Muscle layer of colon (tissue), 2 donors: Measurements from ENCODE around the gene VPS37B.

Experiments used
- H3K27ac ChIP-seq: one replicate; pipeline ENCODE4 v1.7.0; 2013; ENCODE audit warnings: low read depth, mild to moderate bottlenecking, low read length, moderate library complexity
- H3K27me3 ChIP-seq, 2 donors: one replicate each; pipeline ENCODE4 v1.7.0; 2013; ENCODE audit warnings: low read length in 2 of 2, mild to moderate bottlenecking in 2 of 2; ENCODE audit not compliant: insufficient read depth in 2 of 2, control insufficient read depth in 1 of 2
- H3K36me3 ChIP-seq: one replicate; pipeline ENCODE4 v1.7.0; 2013; ENCODE audit warnings: mild to moderate bottlenecking, low read length; ENCODE audit not compliant: insufficient read depth
- H3K4me1 ChIP-seq: one replicate; pipeline ENCODE4 v1.7.0; 2013; ENCODE audit warnings: mild to moderate bottlenecking, low read length; ENCODE audit not compliant: insufficient read depth
- H3K4me3 ChIP-seq, 2 donors: one replicate each; pipeline ENCODE4 v1.7.0; 2013; ENCODE audit warnings: low read length in 2 of 2, low read depth in 1 of 2, mild to moderate bottlenecking in 1 of 2, moderate library complexity in 1 of 2
- H3K9ac ChIP-seq: one replicate; pipeline ENCODE4 v1.7.0; 2013; ENCODE audit warnings: low read length
- H3K9me3 ChIP-seq: one replicate; pipeline ENCODE4 v1.7.0; 2013; ENCODE audit warnings: mild to moderate bottlenecking, low read length
- donor health status: abdominal sarcoma.
- donor health status: Adenocarcinoma of cecum.

Gene VPS37B

DNA sequence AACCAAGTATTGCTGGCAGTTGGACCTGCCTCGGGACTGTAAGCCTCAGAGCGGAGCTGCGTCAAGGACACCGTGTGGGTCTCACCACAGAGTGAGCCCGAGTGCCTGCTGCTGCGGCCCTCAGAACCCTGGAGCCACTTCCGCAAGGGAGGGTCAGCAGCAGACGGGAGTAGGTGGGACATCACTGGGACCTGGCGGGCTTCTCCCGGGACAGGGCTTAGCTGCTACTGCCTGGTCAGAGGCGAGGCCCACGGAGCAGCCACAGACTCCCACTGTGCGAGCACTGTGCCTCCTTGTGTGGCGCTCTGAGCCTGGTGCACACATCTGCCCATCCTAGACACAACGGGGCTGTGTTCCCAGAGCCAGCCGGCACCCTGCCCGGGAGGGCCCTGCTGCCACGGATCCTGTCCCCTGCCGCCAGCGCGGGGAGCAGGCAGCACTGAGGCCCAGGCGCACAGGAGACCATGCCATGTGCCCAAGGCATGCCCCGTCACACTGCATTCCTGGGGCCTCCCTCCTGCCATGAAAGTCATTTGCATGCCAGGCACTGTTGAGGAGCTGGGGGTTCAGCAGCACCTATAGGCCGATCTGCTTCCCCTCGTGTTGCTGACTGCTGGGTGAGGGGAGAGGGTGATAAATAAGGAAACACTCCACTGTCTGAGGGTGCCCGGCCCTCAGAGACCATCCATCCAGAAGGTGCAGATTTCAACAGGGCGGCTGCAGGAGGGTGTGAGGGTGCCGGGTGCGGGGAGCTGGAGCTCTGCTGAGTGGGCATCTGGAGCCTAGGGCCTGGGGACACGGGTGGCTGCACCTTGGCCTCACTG, 50.7 kb downstream of the VPS37B start:
- H3K9ac ChIP-seq, result no peak overlapping the region
- no peaks in the 10 kb centered on the region for H3K4me1 ChIP-seq
- H3K9me3 ChIP-seq, result no peaks in the 10 kb centered on the region

DNA sequence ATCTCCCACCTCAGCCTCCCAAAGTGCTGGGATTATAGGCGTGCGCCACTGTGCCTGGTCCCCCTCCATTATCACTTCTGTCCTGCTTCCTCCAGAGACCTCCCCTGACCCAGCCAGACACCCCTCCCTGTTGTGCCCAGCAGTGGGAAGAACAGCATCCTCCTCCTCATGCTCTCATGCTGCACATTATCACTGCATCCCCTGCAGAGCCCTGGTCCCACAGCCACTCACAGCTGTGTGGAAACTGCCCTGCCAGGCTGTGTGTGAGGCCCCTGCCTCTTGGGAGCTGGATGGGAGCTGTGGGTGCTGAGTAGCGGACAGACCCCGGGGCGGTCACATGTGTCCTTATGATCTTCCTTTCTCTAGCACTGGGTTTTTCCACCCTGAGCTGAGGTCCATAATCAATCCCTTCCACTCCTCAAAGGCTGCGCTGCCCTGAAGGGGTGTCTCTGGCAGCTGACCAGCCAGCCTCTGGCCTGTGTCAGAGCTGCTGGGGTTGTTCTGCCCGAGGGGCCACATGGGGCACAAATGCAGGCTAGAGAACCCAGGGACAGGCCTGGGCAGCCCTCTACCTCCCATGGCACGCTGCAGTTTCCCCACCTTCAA, 51.5 kb downstream of the VPS37B start:
- Histone ChIP-seq H3K4me1 (no peaks in the 10 kb centered on the region), H3K36me3 (no peaks in the 10 kb centered on the region), H3K9ac (no peak overlapping the region), H3K27ac (no peak overlapping the region), H3K9me3 (no peaks in the 10 kb centered on the region), H3K27me3 (no peaks in the 10 kb centered on the region), H3K4me3 (no peak overlapping the region)

More for the DNA sequence above, 50.7 kb downstream of the VPS37B start:
- Histone ChIP-seq H3K36me3 (no peaks in the 10 kb centered on the region), H3K4me3 (no peak overlapping the region), H3K27ac (no peak overlapping the region), H3K27me3 (no peaks in the 10 kb centered on the region)

DNA sequence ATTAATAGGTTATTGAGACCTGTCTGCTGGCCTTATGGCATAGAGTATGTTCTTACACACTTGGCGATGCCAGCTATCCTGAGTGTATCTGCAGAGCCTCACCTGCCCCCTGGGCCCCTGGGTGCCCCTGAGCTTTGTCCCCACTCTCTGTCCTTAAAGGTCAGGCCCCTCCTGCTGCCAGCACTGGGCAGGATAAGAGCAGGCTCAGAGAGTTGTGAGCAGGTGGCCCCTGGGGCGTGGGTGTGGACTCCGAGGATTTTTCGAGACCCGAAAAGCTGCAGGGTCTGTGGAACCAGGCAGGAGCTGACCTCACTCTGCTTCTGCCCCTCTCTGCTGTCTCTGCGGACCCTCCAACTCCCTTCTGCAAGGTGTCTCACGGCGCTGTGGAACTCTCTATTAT, 52.5 kb downstream of the VPS37B start:
- no peaks in the 10 kb centered on the region for H3K9me3 ChIP-seq
- no peaks in the 10 kb centered on the region for H3K36me3 ChIP-seq
- H3K9ac ChIP-seq, result no peak overlapping the region
- no peaks in the 10 kb centered on the region for H3K4me1 ChIP-seq
- no peak overlapping the region for H3K4me3 ChIP-seq
- H3K27me3 ChIP-seq, result no peaks in the 10 kb centered on the region
- H3K27ac ChIP-seq, result no peak overlapping the region

DNA sequence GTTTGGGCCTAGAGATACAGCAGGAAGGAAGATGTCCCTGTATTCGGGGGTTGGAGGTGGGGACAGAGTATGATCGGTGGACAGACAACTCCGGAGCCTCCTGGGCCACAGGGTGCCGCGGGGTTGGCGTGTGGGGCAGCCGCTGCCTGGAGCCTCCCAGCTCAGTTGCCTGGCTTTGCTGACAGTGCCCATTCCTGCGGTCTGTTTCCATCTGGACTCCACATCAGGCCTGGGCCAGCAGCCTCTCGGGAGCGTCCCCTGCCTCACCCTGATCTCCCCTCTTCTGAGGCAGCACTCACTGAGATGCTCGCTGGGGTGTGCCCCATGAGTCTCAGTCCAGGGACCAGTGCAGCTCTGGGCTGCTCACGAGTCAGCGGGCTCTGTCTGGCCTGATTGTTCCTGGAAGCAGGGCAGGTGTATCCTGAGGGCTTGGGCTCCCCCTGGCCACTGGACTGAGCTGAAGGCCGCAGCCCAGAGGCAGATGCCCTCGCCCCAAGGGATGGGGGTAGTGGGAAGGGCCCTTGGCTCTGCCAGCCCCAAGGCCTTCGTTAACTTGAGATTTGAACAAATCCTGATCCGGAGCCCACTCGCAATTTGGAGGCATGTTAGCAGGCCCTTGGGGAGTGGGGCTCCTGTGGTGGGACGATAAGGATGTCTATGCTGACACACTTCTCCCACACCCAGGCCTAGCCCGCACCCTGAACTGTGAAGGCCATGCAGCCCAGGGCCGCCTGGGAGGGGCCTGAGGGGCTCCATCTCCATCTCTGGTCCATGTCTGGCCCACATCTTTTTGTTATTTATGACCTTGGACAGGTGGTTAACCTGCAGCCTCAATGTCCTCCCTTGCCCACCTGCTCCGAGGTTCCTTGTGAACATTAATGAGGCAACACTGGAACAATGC, 53.2 kb downstream of the VPS37B start:
- Histone ChIP-seq H3K4me1 (no peaks in the 10 kb centered on the region), H3K9me3 (no peaks in the 10 kb centered on the region), H3K36me3 (no peaks in the 10 kb centered on the region), H3K4me3 (no peak overlapping the region), H3K27me3 (no peaks in the 10 kb centered on the region), H3K27ac (no peak overlapping the region), H3K9ac (no peak overlapping the region)

DNA sequence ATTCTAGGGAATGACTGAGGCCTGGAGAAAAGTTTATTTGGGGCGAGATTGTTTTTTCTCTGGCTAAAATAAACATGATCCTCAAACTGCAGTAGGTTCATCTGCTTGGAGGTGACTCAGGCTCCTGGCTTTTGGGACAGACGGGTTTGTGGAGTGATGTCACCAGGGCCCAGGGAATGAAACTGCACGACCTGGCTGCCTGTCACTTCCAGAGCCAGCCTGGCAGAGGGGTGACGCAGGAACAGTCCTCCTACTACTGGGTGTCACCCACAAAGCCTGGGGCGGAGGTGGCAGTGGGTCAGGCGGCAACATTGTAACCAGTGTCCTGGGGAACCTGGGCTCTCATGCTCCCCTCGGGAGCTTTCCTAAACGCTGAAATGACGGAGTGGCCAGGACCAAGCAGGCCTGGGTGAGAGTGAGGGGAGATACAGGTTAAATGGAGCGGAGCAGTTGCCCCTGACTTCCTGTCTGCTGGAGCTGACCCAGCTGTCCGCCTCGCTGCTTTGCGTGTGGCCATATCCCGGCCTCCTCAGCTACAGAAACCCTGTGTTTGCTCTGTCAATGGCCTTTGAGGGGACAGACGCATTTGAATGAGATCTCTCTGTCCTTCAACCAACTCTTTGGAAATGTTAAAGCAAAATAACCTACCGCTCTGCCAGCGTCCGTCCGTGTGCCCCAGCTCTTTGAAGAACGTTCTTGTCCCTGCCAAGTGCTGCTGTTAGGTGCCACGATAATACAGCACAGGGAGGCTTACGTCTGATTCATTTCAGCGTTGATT, 54.2 kb downstream of the VPS37B start:
- H3K4me1 ChIP-seq, result peaks cover 1% of the 10 kb centered on the region
- no peak overlapping the region for H3K27ac ChIP-seq
- peaks cover 0 to 1% of the 10 kb centered on the region in 2 donors for H3K27me3 ChIP-seq
- no peaks in the 10 kb centered on the region for H3K36me3 ChIP-seq
- no peaks in the 10 kb centered on the region for H3K9me3 ChIP-seq
- no peak overlapping the region for H3K4me3 ChIP-seq
- H3K9ac ChIP-seq, result no peak overlapping the region

DNA sequence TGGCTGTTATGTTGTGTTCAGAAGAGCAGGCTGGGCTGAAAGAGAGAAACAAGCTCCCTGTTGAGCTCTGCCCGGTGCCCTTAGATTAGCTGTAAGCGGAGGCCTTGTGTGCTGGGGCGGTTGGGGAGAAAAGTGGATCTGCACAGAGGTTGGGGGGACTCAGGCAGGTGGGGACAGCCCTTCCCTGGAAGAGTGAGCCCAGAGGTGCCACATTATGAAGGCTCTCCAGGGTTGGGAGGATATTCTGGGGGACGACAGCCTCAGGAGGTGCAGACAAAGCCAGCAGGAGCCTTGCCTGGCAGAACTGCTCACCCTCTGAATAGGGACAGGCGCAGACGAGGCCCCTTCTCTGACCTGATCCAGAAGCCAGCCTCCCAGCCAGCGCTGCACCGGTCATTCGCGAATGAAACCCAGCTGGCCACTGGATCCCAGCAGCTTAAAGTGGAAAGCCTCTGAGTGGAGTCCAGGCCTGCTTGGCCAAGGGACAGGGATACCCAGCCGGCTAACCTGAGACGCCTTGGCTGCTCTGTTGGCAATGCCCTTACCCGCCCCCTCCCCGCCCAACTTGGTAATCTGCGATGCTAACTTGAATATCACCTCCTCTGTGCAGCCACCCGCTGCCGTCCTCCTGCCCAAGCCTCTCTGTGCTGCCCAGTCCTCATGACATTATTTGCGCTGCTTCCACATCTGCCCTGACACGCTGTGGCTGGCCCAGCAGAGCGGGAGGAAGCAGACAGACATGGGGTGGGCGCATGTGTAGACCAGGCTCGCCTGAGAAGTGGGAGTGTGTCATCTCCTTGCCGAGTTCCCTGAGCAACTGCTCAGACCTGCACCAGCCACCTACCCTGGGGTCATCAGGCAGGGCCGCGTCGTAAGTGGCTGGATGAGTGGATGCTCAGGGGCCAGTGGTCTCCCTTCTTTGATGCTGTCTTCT, 55.1 kb downstream of the VPS37B start:
- Histone ChIP-seq H3K9ac (no peak overlapping the region), H3K4me1 (peaks cover 8% of the 10 kb centered on the region), H3K4me3 (no peak overlapping the region), H3K36me3 (no peaks in the 10 kb centered on the region), H3K27ac (no peak overlapping the region), H3K27me3 (peaks cover 0 to 9% of the 10 kb centered on the region in 2 donors), H3K9me3 (no peaks in the 10 kb centered on the region)

DNA sequence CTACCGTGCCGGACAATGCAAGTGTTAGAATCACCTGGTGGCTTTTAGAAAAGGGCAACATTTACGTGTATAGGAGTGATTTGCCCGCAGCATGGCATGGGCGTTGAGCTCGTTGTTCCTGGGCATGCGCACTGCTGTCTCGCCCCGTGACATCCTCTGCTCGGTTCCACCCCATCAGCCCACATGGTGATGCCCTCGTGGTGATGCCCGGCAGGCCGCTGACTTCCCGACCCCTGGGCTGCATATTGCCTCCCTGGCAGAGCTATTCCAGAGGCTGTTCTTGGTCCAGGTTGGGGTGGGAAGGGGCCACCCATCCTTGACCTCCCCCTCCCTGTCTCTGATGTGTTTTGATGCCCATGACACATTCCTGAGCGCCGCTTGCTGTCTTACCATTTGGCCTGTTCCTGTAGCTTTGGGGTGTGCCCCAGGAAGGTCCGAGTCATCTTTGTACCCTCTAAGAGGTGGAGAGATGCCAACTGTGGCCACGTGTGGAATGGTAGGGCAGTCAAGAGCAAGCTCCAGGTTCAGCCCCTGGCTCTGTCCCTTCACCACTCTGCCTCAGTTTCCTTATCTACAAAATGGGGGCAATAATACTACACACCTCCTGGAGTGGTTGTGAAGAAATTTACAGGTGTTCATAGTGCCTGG, 55.9 kb downstream of the VPS37B start:
- no peak overlapping the region for H3K4me3 ChIP-seq
- H3K9ac ChIP-seq, result no peak overlapping the region
- no peaks in the 10 kb centered on the region for H3K9me3 ChIP-seq
- H3K4me1 ChIP-seq, result peaks cover 8% of the 10 kb centered on the region
- peaks cover 0 to 9% of the 10 kb centered on the region in 2 donors for H3K27me3 ChIP-seq
- H3K27ac ChIP-seq, result no peak overlapping the region
- H3K36me3 ChIP-seq, result no peaks in the 10 kb centered on the region

DNA sequence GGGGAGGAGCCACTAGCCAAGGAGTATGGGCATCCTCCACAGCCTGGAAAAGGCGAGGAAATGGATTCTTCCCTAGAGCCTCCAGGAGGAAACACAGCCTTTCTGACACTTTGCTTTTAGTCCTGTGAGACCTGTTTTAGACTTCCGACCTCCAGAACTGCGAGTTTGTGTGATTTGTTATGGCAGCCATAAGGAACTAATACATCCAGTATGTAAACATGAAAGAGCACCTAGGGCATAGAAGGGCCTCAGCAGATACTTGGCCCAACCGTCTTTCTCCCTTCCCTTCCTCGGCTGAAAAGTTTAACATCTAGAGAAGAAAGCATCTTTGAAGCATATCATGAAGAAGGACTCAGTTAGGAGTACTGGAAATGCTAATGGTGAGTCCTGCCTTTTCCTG, 57.1 kb downstream of the VPS37B start:
- Histone ChIP-seq H3K9me3 (no peaks in the 10 kb centered on the region), H3K36me3 (no peaks in the 10 kb centered on the region), H3K9ac (no peak overlapping the region), H3K27me3 (peaks cover 0 to 9% of the 10 kb centered on the region in 2 donors), H3K4me1 (peaks cover 8% of the 10 kb centered on the region), H3K27ac (no peak overlapping the region), H3K4me3 (no peak overlapping the region)

DNA sequence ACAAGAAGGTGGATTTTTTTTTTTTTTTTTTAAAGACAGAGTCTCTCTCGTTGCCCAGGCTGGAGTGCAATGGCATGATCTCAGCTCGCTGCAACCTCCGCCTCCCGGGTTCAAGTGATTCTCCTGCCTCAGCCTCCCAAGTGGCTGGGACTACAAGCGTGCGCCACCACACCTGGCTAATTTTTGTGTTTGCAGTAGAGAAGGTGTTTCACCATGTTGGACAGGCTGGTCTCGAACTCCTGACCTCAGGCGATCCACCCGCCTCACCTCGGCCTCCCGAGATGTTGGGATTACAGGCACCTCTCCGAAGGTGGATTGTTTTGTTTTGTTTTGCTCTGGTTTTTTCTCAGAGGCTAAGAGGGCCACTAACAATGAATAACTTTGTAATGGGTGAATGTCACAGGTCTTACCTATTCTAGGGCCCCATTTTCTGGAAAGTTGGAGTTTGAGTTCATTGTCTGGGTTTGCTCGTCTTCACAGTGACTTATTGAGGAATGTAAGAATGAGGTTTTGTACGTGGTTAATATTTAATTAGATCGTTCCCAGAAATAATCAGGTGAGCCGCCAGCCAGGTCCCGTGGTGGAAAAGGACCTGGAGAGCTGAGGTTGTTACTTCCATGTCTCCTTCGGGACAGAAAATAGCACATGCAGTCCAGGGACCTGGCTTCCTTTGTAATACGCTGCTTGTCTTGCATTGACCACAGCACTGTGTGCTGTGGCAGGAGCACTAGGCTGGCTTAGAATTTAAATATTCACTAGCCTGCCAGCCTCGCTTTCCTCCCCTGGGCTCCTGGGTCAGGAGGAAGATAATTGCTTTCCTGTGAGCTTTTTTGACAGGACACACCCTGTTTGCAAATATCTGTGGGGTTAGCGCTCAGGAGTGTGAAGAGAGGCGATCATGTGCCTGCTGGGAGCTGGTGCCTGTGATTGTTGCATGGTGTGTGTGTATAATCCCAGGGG, 58.3 kb downstream of the VPS37B start:
- Histone ChIP-seq H3K27me3 (peaks cover 0 to 9% of the 10 kb centered on the region in 2 donors), H3K36me3 (no peaks in the 10 kb centered on the region), H3K27ac (no peak overlapping the region), H3K9ac (no peak overlapping the region), H3K9me3 (no peaks in the 10 kb centered on the region), H3K4me1 (peaks cover 8% of the 10 kb centered on the region), H3K4me3 (no peak overlapping the region)
